NCI-H2196 treated with DMSO at 0.1 percent for 48 hours (cell line): ENCODE results near the gene MYEOV.

ENCODE experiments used
- DNase-seq: peaks from one replicate; lab custom pipeline; 2025; ENCODE audit not compliant: unreplicated experiment; lab: John Stamatoyannopoulos, UW

Gene MYEOV

DNA sequence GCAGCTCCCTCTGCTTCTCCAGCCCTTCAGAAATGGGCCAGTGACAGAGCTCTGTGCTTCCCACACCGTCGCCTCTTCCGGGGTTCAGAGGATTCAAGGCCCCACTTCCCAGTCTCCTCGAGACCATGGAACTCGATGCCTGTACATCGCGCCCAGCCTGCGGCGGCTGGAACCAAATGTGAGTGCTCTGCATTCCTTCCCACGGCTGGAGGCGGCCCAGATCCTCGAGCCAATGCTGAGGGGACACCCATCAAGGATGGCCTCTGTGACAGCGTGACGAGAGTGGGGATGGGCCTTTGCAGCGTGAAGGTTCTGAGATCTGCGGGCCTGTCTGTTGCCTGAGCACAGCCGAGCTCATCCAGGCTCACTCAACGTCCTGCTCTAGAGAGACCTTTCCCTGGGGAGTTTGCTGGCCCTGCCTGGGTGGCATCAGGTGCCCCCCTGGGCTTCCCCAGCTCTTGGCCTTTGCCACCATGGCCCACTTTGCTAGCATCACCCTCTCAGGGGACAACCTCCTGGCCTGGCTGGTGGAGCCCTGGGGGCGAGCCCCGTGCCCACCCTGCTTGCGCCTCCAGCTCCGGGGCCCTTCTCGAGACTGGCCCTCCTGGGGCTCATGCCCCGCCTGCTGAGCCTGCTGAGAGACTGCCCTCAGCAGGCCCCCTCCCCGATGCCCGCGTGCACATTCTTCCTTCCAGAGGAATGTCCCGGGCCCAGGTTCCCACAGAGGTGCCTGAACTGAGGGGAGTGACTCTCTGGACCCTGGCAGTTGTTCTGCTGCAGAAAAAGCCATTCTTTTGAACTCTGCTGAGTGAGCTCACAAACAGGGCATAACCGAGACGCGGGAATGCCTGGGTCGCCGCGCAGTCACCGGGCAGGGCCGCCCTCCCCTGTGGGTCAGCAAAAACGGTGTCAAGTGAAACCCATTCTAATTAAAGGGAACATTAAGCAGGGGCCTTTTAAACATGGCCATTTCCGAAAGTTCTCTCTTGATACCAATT is 7.3 kb upstream of the MYEOV start:
- no peak for DNase-seq

DNA sequence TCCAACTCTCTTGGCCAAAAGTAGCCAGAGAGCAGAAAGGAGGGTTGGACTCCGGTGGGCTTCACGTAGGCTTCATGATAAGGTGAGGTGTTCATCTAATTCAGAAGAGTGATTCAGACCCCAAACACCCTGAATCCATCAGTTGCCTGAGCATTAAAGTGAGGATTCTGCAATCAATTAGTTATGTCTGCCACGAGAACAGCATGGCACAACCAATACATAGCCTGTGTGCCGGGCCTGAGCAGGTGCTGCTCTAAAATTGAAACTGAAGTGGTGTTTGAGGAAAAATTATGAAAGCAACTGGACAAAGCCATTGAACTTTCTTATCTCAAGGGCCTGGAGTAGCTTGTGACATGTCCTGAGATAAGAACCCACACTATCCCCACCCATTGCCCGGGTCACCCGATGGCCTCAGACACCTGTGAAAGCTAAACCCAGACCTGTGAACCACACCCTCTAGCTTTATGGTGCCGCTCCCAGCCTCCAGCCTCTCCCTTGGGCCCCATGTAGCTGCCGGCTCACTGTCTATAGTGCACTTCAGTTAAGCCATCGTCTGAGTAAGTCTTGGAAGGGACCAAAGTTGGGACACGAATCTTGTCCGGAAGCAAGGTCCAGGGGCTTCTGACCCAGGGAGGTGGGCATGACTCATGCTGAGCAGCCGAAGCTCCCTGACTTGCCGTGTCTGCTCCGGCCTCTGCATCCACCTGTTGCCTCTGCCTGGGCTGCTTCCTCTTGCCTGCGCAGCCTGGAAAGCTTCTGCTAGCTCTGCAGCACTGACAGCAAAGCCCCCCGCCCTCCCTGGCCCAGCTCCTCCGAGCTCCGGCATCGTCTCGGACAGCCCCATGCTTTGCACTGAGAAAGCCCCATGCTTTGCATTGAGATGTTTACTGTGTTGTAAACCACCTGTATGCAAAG is 5.7 kb upstream of the MYEOV start:
- DNase-seq, result no peak

- DNase-seq, result no peak
Observed at GRCh38 chr11:69288883-69289242, 5.1 kb upstream of the MYEOV start.

GRCh38 chr11:69290806-69291205 is 3.1 kb upstream of the MYEOV start:
- no peak for DNase-seq

DNA sequence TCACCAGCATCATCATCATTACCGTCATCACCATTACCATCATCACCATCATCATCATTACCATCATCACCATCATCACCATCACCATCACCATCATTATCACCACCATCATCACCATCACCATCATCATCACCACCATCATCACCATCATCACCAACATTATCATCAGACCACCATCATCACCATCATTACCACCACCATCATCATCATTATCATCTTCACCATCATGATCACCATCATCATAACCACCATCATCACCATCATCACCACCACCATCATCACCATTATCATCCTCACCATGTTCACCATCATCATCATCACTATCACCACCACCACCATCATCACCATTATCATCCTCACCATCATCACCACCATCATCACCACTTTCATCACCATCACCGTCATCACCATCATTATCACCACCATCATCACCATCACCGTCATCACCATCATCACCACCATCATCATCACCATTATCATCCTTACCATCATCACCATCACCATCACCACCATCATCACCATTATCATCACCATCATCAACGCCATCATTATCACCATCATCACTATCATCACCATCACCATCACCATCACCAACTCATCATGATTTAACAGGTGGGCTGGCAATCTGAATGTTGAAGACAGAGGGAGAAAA is 2.4 kb upstream of the MYEOV start:
- DNase-seq, result no peak

GRCh38 chr11:69292221-69292648 is 1.7 kb upstream of the MYEOV start:
- DNase-seq, result no peak

GRCh38 chr11:69293087-69293486 is 868 bp upstream of the MYEOV start:
- no peak for DNase-seq

DNA sequence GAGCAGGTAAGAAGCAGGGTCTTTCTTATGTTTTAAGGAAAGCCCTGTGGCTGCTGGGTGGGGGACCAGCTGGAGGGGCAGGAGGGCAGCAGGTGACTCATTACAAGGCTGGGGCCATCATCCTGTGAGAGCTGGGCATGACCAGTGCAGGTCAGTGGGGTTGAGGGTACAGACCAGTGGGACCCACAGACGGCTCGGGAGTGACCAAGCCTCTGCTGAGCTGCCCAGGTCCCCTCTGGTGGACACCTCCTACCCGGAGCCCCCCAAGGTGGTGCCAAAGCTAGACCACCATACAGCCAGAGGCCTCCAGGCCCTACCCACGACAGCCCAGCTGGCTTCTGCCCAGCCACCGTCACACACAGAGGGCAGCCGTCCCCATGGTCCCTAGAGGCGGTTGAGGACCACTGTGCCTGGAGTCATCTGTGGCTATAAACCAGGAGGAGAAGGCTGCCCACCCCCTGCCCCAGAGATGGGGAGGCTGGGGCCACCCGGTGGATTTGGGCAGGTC is 670 bp downstream of the MYEOV start:
- DNase-seq, result no peak

DNA sequence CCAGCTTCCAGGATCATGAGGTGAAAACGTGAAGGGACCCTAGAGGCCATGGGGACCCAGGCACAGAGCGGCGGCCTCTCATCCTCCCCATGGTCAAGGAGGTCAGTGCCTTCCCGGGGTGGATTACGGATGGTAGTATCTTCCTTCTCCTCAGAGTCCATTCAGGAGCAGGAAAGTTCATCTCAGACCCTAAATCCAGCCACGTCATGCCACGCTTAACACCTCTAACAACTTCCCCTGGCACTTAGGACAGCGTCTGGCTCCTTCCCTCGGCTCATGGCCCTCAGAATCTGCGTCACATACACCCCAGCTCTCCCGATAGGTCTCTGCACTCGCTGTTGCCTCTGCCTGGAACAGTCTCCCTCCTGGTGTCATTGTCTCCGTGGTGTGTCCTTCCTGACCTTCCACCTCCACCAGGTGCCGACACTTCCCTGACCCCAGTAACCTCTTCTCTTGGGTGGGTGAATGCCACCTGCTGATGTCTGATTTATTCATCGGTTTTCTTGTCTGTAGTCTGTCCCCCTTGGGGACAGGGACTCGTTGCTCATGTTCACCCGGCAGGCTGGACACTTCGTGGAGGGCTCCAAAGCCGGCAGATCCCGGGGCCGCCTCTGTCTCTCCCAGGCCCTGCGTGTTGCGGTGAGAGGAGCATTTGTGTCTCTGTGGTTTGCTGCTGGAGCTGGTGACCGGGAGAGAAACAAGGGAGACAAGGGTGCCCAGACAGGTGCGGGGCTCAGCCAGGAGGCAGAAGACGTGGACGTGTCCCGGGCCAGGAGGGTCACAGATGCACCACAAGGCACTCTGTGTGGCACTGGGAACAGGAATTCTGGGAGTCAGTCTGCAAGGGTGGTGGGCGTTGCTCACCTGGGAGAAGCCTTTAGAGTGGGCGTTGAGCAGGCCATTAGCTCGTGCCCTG is 1.4 kb downstream of the MYEOV start:
- DNase-seq, result no peak

DNA sequence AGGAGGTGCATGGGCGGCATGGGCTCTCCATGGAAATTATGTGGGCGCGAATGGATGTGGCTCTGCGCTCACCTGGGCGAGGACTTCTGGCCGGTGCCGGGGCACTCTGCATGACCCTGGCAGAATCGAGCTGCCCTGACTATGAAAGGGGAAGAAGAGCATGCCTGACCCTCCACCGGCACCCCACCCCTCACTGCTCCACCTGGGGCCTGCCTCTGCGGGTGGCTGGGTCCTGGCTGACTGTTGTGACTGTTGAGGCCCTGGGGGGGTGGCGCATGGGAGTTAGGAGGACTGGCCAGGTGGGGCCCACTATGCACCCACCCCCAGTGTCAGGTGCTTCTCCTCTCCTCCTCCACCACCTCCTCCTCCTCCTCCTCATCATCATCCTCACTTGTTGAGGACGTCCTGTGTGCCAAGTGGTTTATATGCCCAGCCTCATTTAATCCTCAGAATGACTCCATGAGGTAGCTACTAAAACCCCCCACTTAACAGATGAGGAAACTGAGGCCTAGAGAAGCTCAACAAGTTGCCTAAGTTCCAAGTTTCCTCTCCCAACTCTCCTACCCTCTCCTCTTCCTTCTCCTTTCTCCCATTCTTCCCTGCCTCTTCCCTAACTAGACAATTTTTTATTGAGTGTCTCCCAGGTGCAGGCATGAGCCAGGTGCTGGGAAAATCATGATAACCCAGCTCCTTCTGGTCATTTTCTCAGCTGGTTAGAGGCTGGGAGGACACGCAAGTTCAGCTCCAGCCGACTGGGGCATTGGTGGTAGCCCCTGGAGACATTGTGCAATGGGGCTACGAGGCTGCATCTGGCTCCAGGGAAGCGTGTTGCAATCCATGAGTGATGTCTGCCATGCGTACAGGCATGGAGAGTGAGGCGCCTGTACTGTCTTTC is 2.3 kb downstream of the MYEOV start:
- no peak for DNase-seq

- peak; percentile 52 for DNase-seq
Observed at GRCh38 chr11:69296890-69297786, 3.2 kb downstream of the MYEOV start.

GRCh38 chr11:69297787-69298266 is 3.9 kb downstream of the MYEOV start:
- DNase-seq, result no peak

DNA sequence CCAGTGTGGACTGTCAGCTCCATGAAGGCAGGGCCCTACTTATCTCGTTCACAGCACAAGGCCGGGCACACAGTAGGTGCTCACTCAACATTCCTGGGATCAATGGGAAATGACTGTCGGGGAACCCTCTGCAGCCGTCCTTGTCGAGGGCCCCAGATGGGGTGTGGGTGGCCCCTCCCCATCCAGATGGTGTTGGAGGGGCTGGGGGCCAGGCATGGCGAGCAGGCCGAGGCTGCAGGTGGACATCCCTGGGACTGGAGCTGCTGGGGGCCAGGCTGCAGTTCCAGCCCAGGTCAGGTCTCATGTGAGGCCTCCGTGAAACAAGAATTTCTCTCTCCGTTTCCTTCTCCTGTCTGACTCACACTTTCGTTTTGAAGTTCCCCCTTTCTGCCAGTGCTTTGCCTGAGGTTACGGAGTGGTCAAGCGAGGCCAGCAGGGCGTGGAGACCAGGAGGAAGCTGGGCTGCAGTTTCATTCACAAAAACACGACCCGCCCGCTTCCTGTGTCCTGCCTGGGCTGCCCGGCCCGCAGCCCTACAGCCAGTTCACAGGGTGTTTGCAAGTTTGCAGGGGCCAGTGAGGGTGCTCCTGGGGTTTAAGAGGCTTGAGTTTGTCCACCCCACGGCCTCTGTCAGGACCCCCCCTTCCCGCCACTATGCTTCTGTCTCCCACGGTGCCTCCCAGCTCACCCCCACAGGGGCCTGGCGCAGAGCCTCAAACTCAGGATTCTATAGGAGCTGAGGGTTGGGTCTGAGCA is 4.5 kb downstream of the MYEOV start:
- peak; percentile 33 for DNase-seq

DNA sequence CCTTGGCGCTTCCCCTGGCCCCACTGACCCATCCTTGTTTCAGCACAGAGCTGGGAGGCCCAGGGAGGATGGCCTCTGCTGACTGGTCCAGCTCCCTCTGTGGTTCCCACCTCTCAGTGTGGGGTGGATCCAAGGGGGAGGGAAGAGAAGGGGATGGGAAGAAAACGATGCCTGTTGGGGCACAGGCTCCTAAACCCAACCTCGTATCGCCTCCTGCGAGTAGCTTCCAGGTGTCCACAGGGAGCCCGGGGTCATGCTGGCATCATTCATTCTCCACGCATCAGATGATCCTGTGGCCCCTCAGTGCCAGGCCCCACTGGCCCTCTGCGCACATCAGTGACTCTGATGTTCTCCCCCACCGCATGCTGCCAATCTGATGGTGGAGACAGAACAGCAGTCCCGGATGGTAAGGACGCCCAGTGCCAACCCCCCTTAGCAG is 5.1 kb downstream of the MYEOV start:
- DNase-seq, result no peak

- no peak for DNase-seq
Observed at GRCh38 chr11:69299572-69299971, 5.6 kb downstream of the MYEOV start.

DNA sequence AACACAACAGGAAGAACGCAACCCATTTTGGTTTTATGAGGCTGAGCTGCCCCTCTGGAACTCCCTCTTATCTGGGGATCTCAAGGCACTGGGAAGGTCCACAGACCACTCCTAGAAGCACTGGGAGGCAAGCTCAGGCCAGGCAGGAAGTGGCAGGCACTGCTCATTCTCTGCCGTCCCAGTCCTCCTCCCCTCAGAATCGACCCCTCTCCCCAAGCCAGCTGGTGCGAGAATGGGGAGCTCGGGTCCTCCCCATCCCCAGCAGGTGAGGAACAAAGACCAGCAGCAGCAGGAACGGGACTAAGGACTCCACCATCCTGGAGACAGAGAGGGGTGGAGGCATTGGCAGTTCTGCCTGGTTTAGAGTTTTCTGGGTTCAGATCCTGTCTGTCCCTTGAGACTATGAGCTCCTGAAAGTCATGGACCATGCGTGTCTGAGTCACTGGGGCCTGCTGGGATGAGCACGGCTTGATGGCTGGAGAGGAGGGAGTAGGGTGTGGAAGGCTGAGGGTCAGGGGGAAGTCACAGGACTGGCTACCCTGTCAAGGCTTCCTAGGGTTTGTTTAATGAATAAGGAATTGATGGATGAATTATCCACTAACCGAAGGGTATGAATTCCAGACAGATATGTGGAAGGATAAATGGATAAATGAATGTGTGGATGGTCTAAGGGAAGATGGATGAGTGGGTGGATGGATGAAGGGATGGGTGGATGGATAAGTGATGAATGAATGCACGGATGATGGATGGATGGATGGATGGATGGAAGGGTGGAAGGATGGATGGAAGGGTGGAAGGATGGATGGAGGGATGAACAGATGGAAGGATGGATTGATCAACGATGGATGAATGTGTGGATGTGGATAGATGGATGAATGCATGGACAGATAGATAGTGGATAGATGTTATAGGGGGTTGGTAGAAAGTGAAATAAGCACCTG is 6.4 kb downstream of the MYEOV start:
- no peak for DNase-seq
